Activated naive CD4-positive, alpha-beta T cell treated with anti-CD3 and anti-CD28 coated beads for 36 hours (primary cell): ENCODE measurements around the gene SIRPG. TPM values are rescaled to one million over a fixed set of nuclear protein-coding genes. Genes with fewer than 3 reads are reported as not detected.
"Not testable (repeated sequence)": the region's sequence is repeated elsewhere in the genome, so short reads cannot be mapped to it uniquely, and the experiment has no call there.

Source experiments
- CTCF ChIA-PET: fragments of 350-600 bp; sonication (Branson Sonifier 250); formaldehyde crosslinking; loops from one replicate; lab custom pipeline; 2021; ENCODE audit warnings: antibody characterized with exemption; lab: Charles Lee
- DNase-seq: peaks from one replicate; pipeline ENCODE4 v3.0.0-alpha.2; 2020
- H3K27ac Mint-ChIP-seq: one replicate; pipeline ENCODE4 v1.8.0; 2021; ENCODE audit warnings: mild to moderate bottlenecking, mixed read lengths
- H3K27me3 Mint-ChIP-seq: one replicate; pipeline ENCODE4 v1.8.0; 2021; ENCODE audit warnings: low read depth, mixed read lengths
- H3K36me3 Mint-ChIP-seq: one replicate; pipeline ENCODE4 v1.8.0; 2021; ENCODE audit warnings: low read depth, mixed read lengths
- H3K4me1 Mint-ChIP-seq: one replicate; pipeline ENCODE4 v1.8.0; 2021; ENCODE audit warnings: low read depth, mixed read lengths
- H3K4me3 Mint-ChIP-seq: one replicate; pipeline ENCODE4 v1.8.0; 2021; ENCODE audit warnings: mild to moderate bottlenecking, moderate library complexity, mixed read lengths
- H3K9me3 Mint-ChIP-seq: one replicate; pipeline ENCODE4 v1.8.0; 2021; ENCODE audit warnings: mixed read lengths
- intact Hi-C: fragments of 100-400 bp; cut with micrococcal nuclease; formaldehyde crosslinking; loops from one replicate; pipeline ENCODE4 v1.15.1; 2023
- total RNA-seq, 2 experiments: library from RNA; stranded (reverse); gene quantifications; one replicate each; pipeline ENCODE4 v1.2.3, GENCODE V29; 2021

SIRPG gene
- total RNA-seq: 10 to 100 TPM; 35.9 to 36.3 TPM

GRCh38 chr20:1657556-1658334 is at the start of gene SIRPG:
TSS of gene SIRPG (minus strand) at chr20:1657779. CDS start at chr20:1657714, 65 bp downstream.
- intact Hi-C loops: loop anchor here (1.0 to 2.0 kb wide), 3 partner anchors 10 to 69 kb away; no protein-coding TSS in a partner anchor
- peak; percentile 68 for DNase-seq
- Mint-ChIP-seq H3K9me3 (peaks cover 4% of the 10 kb centered on the region), H3K4me3 (peak within 1 kb of the TSS; percentile 81), H3K27ac (peak within 1 kb of the TSS; percentile 99), H3K27me3 (no peaks in the 10 kb centered on the region), H3K36me3 (peaks cover 37% of the 10 kb centered on the region), H3K4me1 (peaks cover 86% of the 10 kb centered on the region)
- CTCF ChIA-PET: no interaction called here

- intact Hi-C loops, H3K9me3 Mint-ChIP-seq, H3K36me3 Mint-ChIP-seq, CTCF ChIA-PET, H3K27ac Mint-ChIP-seq, H3K4me3 Mint-ChIP-seq, DNase-seq, H3K27me3 Mint-ChIP-seq: not testable (repeated sequence)
- peaks cover 31% of the 10 kb centered on the region for H3K4me1 Mint-ChIP-seq
These were observed 49.3 kb upstream of the SIRPG start for GRCh38 chr20:1706887-1707286.

- H3K36me3 Mint-ChIP-seq: no peaks in the 10 kb centered on the region
- DNase-seq: no peak
- H3K4me1 Mint-ChIP-seq: peaks cover 31% of the 10 kb centered on the region
- H3K4me3 Mint-ChIP-seq: no peak overlapping the region
- peaks cover 8% of the 10 kb centered on the region for H3K9me3 Mint-ChIP-seq
- CTCF ChIA-PET: interaction anchor here (1.4 kb wide), 1 partner anchor 59 kb away, joined by 3 read pairs; no protein-coding TSS in a partner anchor
- H3K27ac Mint-ChIP-seq: no peak overlapping the region
- intact Hi-C loops: no loop called here
- no peaks in the 10 kb centered on the region for H3K27me3 Mint-ChIP-seq
These were observed 48.5 kb upstream of the SIRPG start for GRCh38 chr20:1706079-1706478.

GRCh38 chr20:1702855-1703254 is 45.3 kb upstream of the SIRPG start:
- Mint-ChIP-seq H3K4me1 (peaks cover 18% of the 10 kb centered on the region), H3K27me3 (no peaks in the 10 kb centered on the region), H3K36me3 (no peaks in the 10 kb centered on the region), H3K4me3 (no peak overlapping the region), H3K27ac (no peak overlapping the region), H3K9me3 (no peaks in the 10 kb centered on the region)
- CTCF ChIA-PET: no interaction called here
- DNase-seq: no peak
- intact Hi-C loops: no loop called here

- no peak for DNase-seq
- no peaks in the 10 kb centered on the region for H3K27me3 Mint-ChIP-seq
- H3K36me3 Mint-ChIP-seq: no peaks in the 10 kb centered on the region
- no peak overlapping the region for H3K27ac Mint-ChIP-seq
- no peaks in the 10 kb centered on the region for H3K9me3 Mint-ChIP-seq
- CTCF ChIA-PET: no interaction called here
- H3K4me3 Mint-ChIP-seq: no peak overlapping the region
- H3K4me1 Mint-ChIP-seq: peaks cover 15% of the 10 kb centered on the region
- intact Hi-C loops: no loop called here
These were observed 44.7 kb upstream of the SIRPG start for GRCh38 chr20:1702328-1702727.

- H3K27ac Mint-ChIP-seq: no peak overlapping the region
- no peaks in the 10 kb centered on the region for H3K9me3 Mint-ChIP-seq
- H3K27me3 Mint-ChIP-seq: no peaks in the 10 kb centered on the region
- H3K4me1 Mint-ChIP-seq: peaks cover 22% of the 10 kb centered on the region
- no peak overlapping the region for H3K4me3 Mint-ChIP-seq
- no peaks in the 10 kb centered on the region for H3K36me3 Mint-ChIP-seq
- CTCF ChIA-PET: no interaction called here
- intact Hi-C loops: no loop called here
- no peak for DNase-seq
These were observed 43.4 kb upstream of the SIRPG start for GRCh38 chr20:1700990-1701389.

- CTCF ChIA-PET: interaction anchor here (1.1 to 1.2 kb wide), 2 partner anchors 36 to 188 kb away, joined by 3 read pairs; no protein-coding TSS in a partner anchor
- no peak overlapping the region for H3K27ac Mint-ChIP-seq
- H3K4me3 Mint-ChIP-seq: no peak overlapping the region
- H3K9me3 Mint-ChIP-seq: no peaks in the 10 kb centered on the region
- DNase-seq: no peak
- H3K4me1 Mint-ChIP-seq: peaks cover 32% of the 10 kb centered on the region
- intact Hi-C loops: no loop called here
- H3K27me3 Mint-ChIP-seq: no peaks in the 10 kb centered on the region
- no peaks in the 10 kb centered on the region for H3K36me3 Mint-ChIP-seq
These were observed 40.0 kb upstream of the SIRPG start for GRCh38 chr20:1697592-1697991.

GRCh38 chr20:1696521-1697209 is 39.1 kb upstream of the SIRPG start:
- CTCF ChIA-PET: interaction anchor here (0.8 to 1.6 kb wide), 2 partner anchors 20 to 38 kb away, joined by 3 to 8 read pairs; no protein-coding TSS in a partner anchor
- intact Hi-C loops: no loop called here
- Mint-ChIP-seq H3K27ac (no peak overlapping the region), H3K9me3 (peaks cover 3% of the 10 kb centered on the region), H3K36me3 (peaks cover 4% of the 10 kb centered on the region), H3K4me1 (peaks cover 29% of the 10 kb centered on the region), H3K4me3 (no peak overlapping the region), H3K27me3 (no peaks in the 10 kb centered on the region)
- DNase-seq: no peak

GRCh38 chr20:1694672-1695071 is 37.1 kb upstream of the SIRPG start:
- peaks cover 36% of the 10 kb centered on the region for H3K4me1 Mint-ChIP-seq
- H3K27ac Mint-ChIP-seq: no peak overlapping the region
- no peak overlapping the region for H3K4me3 Mint-ChIP-seq
- H3K9me3 Mint-ChIP-seq: peaks cover 4% of the 10 kb centered on the region
- no peak for DNase-seq
- CTCF ChIA-PET: no interaction called here
- peaks cover 11% of the 10 kb centered on the region for H3K36me3 Mint-ChIP-seq
- intact Hi-C loops: no loop called here
- no peaks in the 10 kb centered on the region for H3K27me3 Mint-ChIP-seq

- Mint-ChIP-seq H3K4me1 (peaks cover 47% of the 10 kb centered on the region), H3K36me3 (peaks cover 11% of the 10 kb centered on the region), H3K27me3 (no peaks in the 10 kb centered on the region), H3K9me3 (peaks cover 4% of the 10 kb centered on the region), H3K27ac (no peak overlapping the region), H3K4me3 (no peak overlapping the region)
- CTCF ChIA-PET: no interaction called here
- intact Hi-C loops: no loop called here
- DNase-seq: no peak
These were observed 35.8 kb upstream of the SIRPG start for GRCh38 chr20:1693427-1693826.

- Mint-ChIP-seq H3K36me3 (peaks cover 11% of the 10 kb centered on the region), H3K27me3 (no peaks in the 10 kb centered on the region), H3K4me3 (no peak overlapping the region), H3K27ac (peak overlapping the region; percentile 51), H3K4me1 (peaks cover 55% of the 10 kb centered on the region), H3K9me3 (peaks cover 4% of the 10 kb centered on the region)
- DNase-seq: no peak
- intact Hi-C loops: loop anchor here (1.0 kb wide), 2 partner anchors 45 to 64 kb away; no protein-coding TSS in a partner anchor
- CTCF ChIA-PET: interaction anchor here (1.0 to 1.5 kb wide), 3 partner anchors 42 to 87 kb away, joined by 3 to 4 read pairs (median 4); no protein-coding TSS in a partner anchor
These were observed 32.1 kb upstream of the SIRPG start for GRCh38 chr20:1689721-1690120.

- peak overlapping the region; percentile 50 for H3K27ac Mint-ChIP-seq
- no peak overlapping the region for H3K4me3 Mint-ChIP-seq
- H3K36me3 Mint-ChIP-seq: peaks cover 11% of the 10 kb centered on the region
- no peaks in the 10 kb centered on the region for H3K27me3 Mint-ChIP-seq
- no peak for DNase-seq
- peaks cover 58% of the 10 kb centered on the region for H3K4me1 Mint-ChIP-seq
- CTCF ChIA-PET: interaction anchor here (0.7 to 1.0 kb wide), 3 partner anchors 33 to 471 kb away, joined by 3 to 4 read pairs (median 3); no protein-coding TSS in a partner anchor
- H3K9me3 Mint-ChIP-seq: peaks cover 4% of the 10 kb centered on the region
- intact Hi-C loops: loop anchor here (1.0 kb wide), 2 partner anchors 45 to 64 kb away; no protein-coding TSS in a partner anchor
These were observed 31.4 kb upstream of the SIRPG start for GRCh38 chr20:1688886-1689538.
